ENCODE results near the gene NOL4L.

Gene NOL4L

DNA sequence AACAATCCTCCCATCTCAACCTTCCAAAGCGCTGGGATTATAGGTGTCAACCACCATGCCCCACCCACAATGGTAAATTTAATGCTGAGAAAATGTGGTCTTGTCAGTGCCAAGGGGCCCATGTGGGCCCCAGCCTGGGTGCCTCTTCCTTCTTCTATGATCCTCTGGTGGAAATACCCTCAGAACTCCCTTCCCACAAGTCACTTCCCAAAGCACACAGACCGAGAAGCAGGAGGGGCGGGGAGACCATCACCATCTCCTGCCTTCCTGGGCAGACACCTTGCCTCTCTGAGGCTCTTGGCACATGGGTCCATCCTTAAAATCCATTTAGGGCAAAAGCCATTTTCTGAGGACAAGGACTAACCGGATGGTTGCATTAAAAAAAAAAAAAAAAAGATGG, 59.0 kb downstream of the NOL4L start:
- DNase-seq, result no peak

DNA sequence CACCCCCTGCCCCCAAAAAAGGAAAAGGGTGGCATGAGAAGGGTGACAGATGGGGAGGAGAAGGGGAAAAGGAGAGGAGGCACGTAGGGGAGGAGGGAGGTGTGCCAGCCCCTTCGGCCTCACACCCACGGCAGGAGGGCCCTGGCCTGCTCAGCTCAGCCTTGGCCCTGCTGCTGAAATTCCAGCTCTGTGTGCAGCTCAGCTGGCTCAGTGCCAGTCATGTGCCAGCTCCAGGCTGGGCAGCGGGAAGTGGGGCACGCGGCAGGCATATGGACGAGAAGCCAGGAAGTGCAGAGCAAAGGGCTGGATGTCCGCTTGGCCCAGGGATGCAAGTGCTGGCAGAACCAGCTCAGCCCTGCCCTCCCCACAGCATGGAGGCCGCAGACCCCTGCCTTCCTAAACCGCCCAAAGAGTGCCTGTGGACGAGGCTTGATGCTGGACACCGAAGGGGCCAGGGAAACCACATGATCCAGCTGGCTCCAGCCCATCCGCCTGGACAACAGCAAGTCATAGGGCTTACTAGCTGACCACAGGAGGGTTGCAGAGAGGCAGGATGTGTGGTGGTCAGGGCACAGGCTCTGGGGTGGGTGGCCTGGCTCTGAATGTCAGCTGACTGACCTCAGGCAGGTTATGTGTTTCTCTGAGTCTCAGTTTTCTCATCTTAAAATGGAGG, 60.2 kb downstream of the NOL4L start:
- DNase-seq, result peak in 42 of 51 donors; percentile 22 to 79 (median 56)

- no peak for DNase-seq
Observed at GRCh38 chr20:32523613-32524213, 61.4 kb downstream of the NOL4L start.

DNA sequence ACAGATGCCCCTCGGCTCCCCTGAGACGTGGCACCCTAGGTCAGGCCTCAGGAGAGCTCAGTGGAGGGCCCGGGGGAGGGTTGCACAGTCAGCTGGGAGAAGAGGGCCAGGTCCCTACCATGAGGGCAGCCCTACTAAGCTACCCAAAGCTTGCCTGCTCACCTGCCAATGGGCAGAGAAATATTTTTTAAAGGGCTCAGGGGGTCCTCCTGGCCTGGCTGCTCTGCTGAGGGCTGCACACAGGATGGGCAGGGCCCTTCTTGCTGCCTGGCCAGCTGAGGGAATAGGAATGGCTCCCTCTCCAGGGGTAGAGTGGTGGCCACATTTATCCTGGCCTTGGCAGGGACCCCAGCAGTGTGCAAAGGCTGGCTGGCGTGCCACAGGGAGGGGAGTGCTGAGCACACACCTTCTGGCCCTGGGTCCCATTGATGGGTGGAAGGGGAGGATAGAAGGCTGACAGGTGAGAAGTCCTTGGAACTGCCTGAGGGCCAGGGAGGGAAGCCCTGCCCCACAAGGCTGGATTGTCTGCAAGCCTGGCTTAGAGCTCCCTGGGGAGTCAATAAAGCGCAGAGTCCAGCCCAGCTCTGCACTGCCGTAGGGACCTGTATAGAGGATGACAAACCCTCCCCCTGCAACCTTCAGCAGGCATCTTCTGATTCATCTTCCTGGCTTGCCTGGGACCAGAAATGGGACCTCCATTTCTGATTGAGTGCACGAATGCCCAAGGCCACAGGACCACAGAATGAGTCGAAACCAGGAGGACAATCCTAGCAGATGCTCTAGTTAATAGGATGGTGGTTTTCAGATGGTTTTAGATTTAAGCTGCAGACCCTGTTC, 62.1 kb downstream of the NOL4L start:
- DNase-seq, result no peak

GRCh38 chr20:32522526-32522775, 62.7 kb downstream of the NOL4L start:
- DNase-seq, result no peak

- DNase-seq, result peak in 45 of 51 donors; percentile 17 to 80 (median 53)
Observed at GRCh38 chr20:32521780-32522525, 63.2 kb downstream of the NOL4L start.

- no peak for DNase-seq
Observed at GRCh38 chr20:32520927-32521203, 64.3 kb downstream of the NOL4L start.

DNA sequence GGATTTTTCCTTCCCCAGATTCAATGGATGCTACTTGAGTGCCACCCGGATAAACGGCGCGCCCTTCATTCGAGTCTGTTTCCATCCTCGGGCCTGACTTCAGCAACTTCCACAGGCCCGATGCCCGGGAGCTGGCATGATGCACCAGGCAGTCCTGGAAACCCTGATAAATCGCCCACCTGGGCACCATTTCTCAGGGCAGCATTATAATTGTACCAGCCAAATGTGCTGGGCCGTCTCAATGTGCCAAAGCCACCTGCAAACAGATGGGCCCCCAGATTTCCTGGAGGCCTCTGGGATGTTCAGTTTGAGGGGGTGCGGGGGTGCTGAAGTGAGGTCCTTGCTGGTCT, 65.8 kb downstream of the NOL4L start:
- DNase-seq, result no peak

- DNase-seq, result peak in 1 of 51 donors; percentile 13
Observed at GRCh38 chr20:32518593-32519380, 66.3 kb downstream of the NOL4L start.

GRCh38 chr20:32517914-32518592, 67.1 kb downstream of the NOL4L start:
- no peak for DNase-seq

- DNase-seq, result peak in 1 of 51 donors; percentile 23
Observed at GRCh38 chr20:32517518-32517873, 67.6 kb downstream of the NOL4L start.

DNA sequence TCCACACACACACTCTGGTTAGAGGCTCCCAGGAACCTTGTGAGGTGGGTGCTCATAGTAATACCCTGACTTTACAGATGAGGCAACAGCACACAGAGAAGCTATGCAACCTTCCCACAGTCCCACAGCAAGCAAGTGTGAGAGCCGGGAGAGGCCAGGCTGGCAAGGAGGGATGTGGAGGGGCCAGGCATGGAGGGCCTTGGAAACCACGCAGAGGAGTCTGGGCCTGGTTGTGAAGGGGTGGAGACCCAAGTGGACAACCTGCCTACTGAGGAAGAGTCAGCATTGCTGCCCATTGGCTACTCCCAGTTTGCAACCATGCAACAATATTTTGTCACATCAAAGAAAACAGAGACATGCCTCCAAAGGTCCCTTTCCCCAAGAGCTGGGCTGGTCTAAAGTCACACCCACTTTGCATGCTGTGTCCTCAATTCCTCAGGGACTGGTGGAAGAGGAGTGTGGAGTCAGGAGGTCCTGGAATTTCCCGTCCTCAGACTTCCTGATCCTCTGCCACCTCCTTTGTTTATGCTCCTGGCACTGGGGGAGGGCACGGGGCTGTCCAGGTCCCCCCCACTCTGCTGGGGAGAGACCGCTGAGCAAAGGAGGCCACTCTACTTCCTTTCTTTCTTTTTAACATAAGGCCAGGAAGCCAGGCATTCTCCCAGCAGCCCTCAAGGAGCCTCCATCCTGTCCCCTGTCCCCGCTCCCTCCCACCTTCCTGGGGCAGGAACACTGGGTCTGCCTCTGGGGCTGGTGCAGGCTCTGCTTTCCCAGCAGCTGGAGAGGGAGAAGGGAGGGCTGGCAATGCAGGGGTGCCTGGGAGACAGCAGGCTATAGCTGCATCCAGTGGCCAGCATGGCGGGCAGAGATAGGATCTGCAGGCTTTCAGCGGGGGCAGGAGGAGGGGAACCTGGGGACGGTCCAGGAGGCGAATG, 68.3 kb downstream of the NOL4L start:
- peak in 19 of 51 donors; percentile 24 to 68 (median 40) for DNase-seq

DNA sequence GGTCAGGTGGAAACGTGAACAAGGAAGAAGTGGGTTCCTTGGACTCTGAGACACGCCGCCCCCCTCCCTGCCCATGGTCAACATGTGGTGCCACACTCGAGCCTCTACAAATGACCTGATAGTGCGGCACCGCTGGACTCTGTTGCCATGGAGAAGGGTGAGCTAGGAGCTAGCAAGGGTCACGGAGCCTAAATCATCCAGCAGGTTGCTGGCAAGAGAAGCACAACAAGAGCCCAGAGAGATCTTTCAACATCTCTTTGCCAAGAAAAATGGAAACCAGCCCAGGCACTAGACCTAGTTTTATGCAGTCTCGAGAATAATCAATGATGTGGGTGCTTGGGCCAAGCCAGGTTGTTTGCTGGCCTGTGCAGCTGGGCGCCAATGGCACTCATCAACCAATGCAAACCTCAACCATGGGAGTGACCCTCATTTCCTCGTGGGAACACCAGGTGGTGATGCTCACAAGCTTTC, 69.5 kb downstream of the NOL4L start:
- no peak for DNase-seq

- DNase-seq, result no peak
Observed at GRCh38 chr20:32514760-32515159, 70.4 kb downstream of the NOL4L start.

- no peak for DNase-seq
Observed at GRCh38 chr20:32513031-32513866, 71.9 kb downstream of the NOL4L start.

- DNase-seq, result no peak
Observed at GRCh38 chr20:32512047-32512385, 73.1 kb downstream of the NOL4L start.

DNA sequence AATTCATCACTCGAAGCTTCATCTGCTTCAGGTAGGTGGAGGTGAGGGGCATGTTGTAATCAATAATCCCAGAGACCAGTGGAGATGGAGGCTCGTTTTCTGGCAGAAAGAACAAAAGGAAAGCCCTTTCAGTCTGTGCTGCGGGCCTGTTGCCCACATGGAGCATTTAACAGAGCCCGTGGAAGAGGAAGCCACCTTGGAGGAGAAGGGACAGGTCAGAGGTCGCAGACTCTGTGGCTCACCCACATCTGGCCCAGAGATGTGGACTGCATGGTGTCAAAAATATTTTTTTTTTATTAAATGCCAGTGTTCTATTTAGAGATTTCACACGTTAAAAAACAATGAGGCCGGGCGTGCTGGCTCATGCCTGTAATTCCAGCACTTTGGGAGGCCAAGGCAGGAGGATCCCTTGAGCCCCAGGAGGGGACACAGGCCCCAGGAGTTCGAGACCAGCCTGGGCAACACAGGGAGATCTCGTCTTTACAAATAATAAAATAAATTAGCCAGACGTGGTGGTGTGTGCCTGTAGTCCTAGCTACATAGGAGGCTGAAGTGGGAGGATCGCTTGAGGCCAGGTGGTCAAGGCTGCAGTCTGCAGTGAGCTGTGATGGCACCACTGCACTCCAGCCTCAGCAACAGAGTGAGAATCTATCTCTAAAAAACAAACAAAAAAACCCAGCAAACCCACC, 73.6 kb downstream of the NOL4L start:
- no peak for DNase-seq

All from hypothalamus (tissue), 51 donors.